ENCODE measurements around the gene NR1I2. TPM values are rescaled to one million over a fixed set of nuclear protein-coding genes. Genes with fewer than 3 reads are reported as not detected.

Gene NR1I2
- total RNA-seq, 1 experiment from 2014 or later = not detected

DNA sequence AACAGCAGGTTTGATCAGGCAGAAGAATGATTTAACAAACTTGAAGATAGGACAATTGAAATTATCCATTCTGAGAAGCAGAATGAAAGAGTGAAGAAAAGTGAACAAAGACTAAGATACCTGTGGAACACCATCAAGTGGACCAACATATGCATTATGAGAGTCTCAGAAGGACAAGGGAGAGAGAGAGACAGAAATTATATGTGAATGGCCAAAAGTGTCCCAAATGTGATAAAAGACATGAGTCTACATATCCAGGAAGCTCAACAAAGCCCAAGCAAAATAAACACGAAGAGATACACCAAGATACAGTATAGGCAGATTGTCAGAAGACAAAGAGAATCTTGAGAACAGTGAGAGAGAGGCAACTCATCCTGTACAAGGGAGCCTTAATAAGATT, 5.6 kb upstream of the NR1I2 start:
- Mint-ChIP-seq H3K9me3 (ENCODE audit: unreplicated experiment) (peaks cover 12% of the 10 kb centered on the region), H3K36me3 (ENCODE audit: insufficient read depth, unreplicated experiment) (no peaks in the 10 kb centered on the region), H3K27ac (ENCODE audit: unreplicated experiment) (no peak overlapping the region), H3K4me1 (ENCODE audit: low read depth, unreplicated experiment) (no peaks in the 10 kb centered on the region), H3K27me3 (ENCODE audit: insufficient read depth, unreplicated experiment) (peaks cover 3% of the 10 kb centered on the region), H3K4me3 (ENCODE audit: unreplicated experiment) (no peak overlapping the region)
- no peak for DNase-seq
- ChIA-PET CTCF (no interaction called here), POLR2A (no interaction called here)
- 0 out of 2 replicates have a peak, but pooled peaks cover under 1% of the 10 kb centered on the region for H3K4me1 ChIP-seq
- no TSS peak for BruUV-seq (replicated peaks)
- peaks cover 6% of the 10 kb centered on the region for H3K9me3 ChIP-seq
- H3K4me3 ChIP-seq (ENCODE audit: low read depth, low read length) = no peak overlapping the region
- no peaks in the 10 kb centered on the region for H3K27me3 ChIP-seq (replicated peaks; ENCODE audit: control insufficient read depth, insufficient read depth, low read length)
- no peaks in the 10 kb centered on the region; the same call in 1 of the 2 replicates for H3K36me3 ChIP-seq (ENCODE audit: control insufficient read depth, insufficient read depth, low read length)
- intact Hi-C loops (cut with micrococcal nuclease; ENCODE audit: unreplicated experiment) = no loop called here
- TF ChIP-seq, protein P1, sequence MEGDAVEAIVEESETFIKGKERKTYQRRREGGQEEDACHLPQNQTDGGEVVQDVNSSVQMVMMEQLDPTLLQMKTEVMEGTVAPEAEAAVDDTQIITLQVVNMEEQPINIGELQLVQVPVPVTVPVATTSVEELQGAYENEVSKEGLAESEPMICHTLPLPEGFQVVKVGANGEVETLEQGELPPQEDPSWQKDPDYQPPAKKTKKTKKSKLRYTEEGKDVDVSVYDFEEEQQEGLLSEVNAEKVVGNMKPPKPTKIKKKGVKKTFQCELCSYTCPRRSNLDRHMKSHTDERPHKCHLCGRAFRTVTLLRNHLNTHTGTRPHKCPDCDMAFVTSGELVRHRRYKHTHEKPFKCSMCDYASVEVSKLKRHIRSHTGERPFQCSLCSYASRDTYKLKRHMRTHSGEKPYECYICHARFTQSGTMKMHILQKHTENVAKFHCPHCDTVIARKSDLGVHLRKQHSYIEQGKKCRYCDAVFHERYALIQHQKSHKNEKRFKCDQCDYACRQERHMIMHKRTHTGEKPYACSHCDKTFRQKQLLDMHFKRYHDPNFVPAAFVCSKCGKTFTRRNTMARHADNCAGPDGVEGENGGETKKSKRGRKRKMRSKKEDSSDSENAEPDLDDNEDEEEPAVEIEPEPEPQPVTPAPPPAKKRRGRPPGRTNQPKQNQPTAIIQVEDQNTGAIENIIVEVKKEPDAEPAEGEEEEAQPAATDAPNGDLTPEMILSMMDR (IDR thresholded peaks at IDR 0.05; ENCODE audit: insufficient read depth in 1 of 2, low read depth in 1 of 2, low read length in 1 of 2, severe bottlenecking in 1 of 2, unreplicated experiment in 1 of 2) = no peak

DNA sequence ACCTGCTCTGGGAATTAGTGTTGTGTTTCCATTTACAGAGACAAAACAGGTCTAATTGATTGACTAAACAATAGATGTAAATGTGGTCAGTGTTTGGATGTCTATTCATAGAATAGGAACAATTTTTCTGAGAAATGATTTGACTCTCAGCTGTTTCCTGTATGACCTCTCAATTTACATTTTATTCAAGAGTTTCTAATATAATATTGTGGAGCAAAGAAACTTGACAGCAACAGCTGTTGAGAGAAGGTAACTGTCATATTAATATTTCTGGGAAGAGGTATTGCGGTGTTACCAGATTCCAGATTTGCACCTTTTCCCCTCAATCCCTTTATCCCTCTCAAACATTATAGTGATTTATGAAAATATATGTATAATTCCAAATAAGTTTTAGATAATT, 3.7 kb upstream of the NR1I2 start:
- Mint-ChIP-seq H3K4me1 (ENCODE audit: low read depth, unreplicated experiment) (peaks cover 6% of the 10 kb centered on the region), H3K27me3 (ENCODE audit: insufficient read depth, unreplicated experiment) (no peaks in the 10 kb centered on the region), H3K27ac (ENCODE audit: unreplicated experiment) (no peak overlapping the region), H3K36me3 (ENCODE audit: insufficient read depth, unreplicated experiment) (no peaks in the 10 kb centered on the region), H3K9me3 (ENCODE audit: unreplicated experiment) (peaks cover 12% of the 10 kb centered on the region), H3K4me3 (ENCODE audit: unreplicated experiment) (no peak overlapping the region)
- intact Hi-C loops (cut with micrococcal nuclease; ENCODE audit: unreplicated experiment) = no loop called here
- TF ChIP-seq, protein P1 (IDR thresholded peaks at IDR 0.05; ENCODE audit: insufficient read depth in 1 of 2, low read depth in 1 of 2, low read length in 1 of 2, severe bottlenecking in 1 of 2, unreplicated experiment in 1 of 2) = no peak
- BruUV-seq (replicated peaks) = no TSS peak
- Histone ChIP-seq H3K4me1 (peaks cover 7% of the 10 kb centered on the region; the same call in 1 of the 2 replicates), H3K4me3 (ENCODE audit: low read depth, low read length) (no peak overlapping the region), H3K9me3 (peaks cover 6% of the 10 kb centered on the region), H3K27me3 (replicated peaks; ENCODE audit: control insufficient read depth, insufficient read depth, low read length) (no peaks in the 10 kb centered on the region), H3K36me3 (ENCODE audit: control insufficient read depth, insufficient read depth, low read length) (no peaks in the 10 kb centered on the region; the same call in 1 of the 2 replicates)
- POLR2A ChIA-PET = no interaction called here
- DNase-seq = no peak
- CTCF ChIA-PET = no interaction called here

DNA sequence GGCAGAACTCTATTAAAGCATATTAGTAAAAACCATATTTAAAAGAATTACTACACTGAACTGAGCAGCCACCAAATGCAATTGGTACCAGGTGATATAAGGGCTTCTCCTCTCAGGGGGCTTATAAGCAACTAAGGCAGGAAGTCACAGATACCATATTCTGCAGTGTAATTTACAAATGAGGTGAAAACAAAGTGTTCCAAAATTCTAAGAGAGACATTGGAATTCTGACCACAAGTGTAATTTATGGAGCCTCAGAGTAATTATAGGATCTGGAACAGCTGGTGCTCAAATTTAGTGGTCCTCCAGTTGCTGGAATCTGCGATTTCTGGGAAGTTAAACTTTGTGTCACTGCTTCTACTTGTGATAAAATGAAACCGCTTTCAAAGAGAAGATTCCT, 3.1 kb upstream of the NR1I2 start:
- DNase-seq = no peak
- Mint-ChIP-seq H3K9me3 (ENCODE audit: unreplicated experiment) (peaks cover 12% of the 10 kb centered on the region), H3K4me3 (ENCODE audit: unreplicated experiment) (no peak overlapping the region), H3K27me3 (ENCODE audit: insufficient read depth, unreplicated experiment) (no peaks in the 10 kb centered on the region), H3K27ac (ENCODE audit: unreplicated experiment) (no peak overlapping the region), H3K4me1 (ENCODE audit: low read depth, unreplicated experiment) (peaks cover 6% of the 10 kb centered on the region), H3K36me3 (ENCODE audit: insufficient read depth, unreplicated experiment) (no peaks in the 10 kb centered on the region)
- Histone ChIP-seq H3K4me3 (ENCODE audit: low read depth, low read length) (no peak overlapping the region), H3K27me3 (replicated peaks; ENCODE audit: control insufficient read depth, insufficient read depth, low read length) (no peaks in the 10 kb centered on the region), H3K9me3 (peaks cover 6% of the 10 kb centered on the region), H3K4me1 (peaks cover 7% of the 10 kb centered on the region; the same call in 1 of the 2 replicates), H3K36me3 (ENCODE audit: control insufficient read depth, insufficient read depth, low read length) (no peaks in the 10 kb centered on the region; the same call in 1 of the 2 replicates)
- intact Hi-C loops (cut with micrococcal nuclease; ENCODE audit: unreplicated experiment) = no loop called here
- ChIA-PET CTCF (no interaction called here), POLR2A (no interaction called here)
- no TSS peak for BruUV-seq (replicated peaks)
- TF ChIP-seq, protein P1 (IDR thresholded peaks at IDR 0.05; ENCODE audit: insufficient read depth in 1 of 2, low read depth in 1 of 2, low read length in 1 of 2, severe bottlenecking in 1 of 2, unreplicated experiment in 1 of 2) = no peak

Measured in Caco-2 (cell line).